Uterus (tissue), 4 donors: ENCODE results near the gene ECHS1. TPM values are rescaled to one million over a fixed set of nuclear protein-coding genes. Genes with fewer than 3 reads are reported as not detected.

Source experiments
- DNase-seq, 2 donors: peaks; one replicate each; pipeline ENCODE4 v3.0.0-alpha.2; 2019 to 2020
- H3K27ac ChIP-seq, 2 donors: fragments of 200-600 bp; sonication (generic); 1 replicate in 1 of 2; 2 replicates in 1 of 2; pipeline ENCODE4 v1.5.1; 2016 to 2018
- H3K27me3 ChIP-seq, 2 donors: fragments of 200-600 bp; sonication (generic); one replicate each; pipeline ENCODE4 v1.5.1; 2018 to 2019; ENCODE audit warnings: control low read depth in 1 of 2
- H3K36me3 ChIP-seq, 2 donors: fragments of 200-600 bp; sonication (generic); one replicate each; pipeline ENCODE4 v1.5.1; 2019; ENCODE audit warnings: control low read depth in 1 of 2
- H3K4me1 ChIP-seq, 2 donors: fragments of 200-600 bp; sonication (generic); one replicate each; pipeline ENCODE4 v1.5.1; 2018 to 2019; ENCODE audit warnings: control low read depth in 1 of 2
- H3K4me3 ChIP-seq, 2 donors: fragments of 200-600 bp; sonication (generic); 1 replicate in 1 of 2; 2 replicates in 1 of 2; pipeline ENCODE4 v1.5.1; 2018 to 2019; ENCODE audit warnings: mild to moderate bottlenecking in 1 of 2
- H3K9me3 ChIP-seq, 2 donors: fragments of 200-600 bp; sonication (generic); one replicate each; pipeline ENCODE4 v1.5.1; 2019; ENCODE audit warnings: control low read depth in 1 of 2
- POLR2A ChIP-seq, 2 donors: fragments of 450-650 bp; IDR thresholded peaks; one replicate each; pipeline ENCODE4 v1.6.1; 2016; ENCODE audit warnings: antibody characterized with exemption in 2 of 2, mild to moderate bottlenecking in 1 of 2, moderate library complexity in 1 of 2
- intact Hi-C: fragments of 100-400 bp; cut with DNase I; formaldehyde crosslinking; loops from one replicate; pipeline ENCODE4 v1.15.1; 2023; ENCODE audit warnings: low total_unique reads
- microRNA-seq: library from miRNA; unstranded; fragments of <30 nt; microRNA quantifications from one replicate; pipeline ENCODE4, GENCODE V29; 2016; ENCODE audit warnings: borderline microRNAs expressed, borderline replicate concordance
- small RNA-seq: library from RNA; depleted of rRNA; stranded (forward); fragments of <200 nt; gene quantifications from one replicate; pipeline ENCODE3, GENCODE V24; 2016
- total RNA-seq, 4 donors: library from RNA; depleted of rRNA in 3 of 4; stranded (reverse); fragments of >200 nt in 3 of 4; gene quantifications; one replicate each; pipeline versions ENCODE4 v1.1.0 to v1.2.4, GENCODE V29; 2014 to 2023
- TF ChIP-seq, protein P1 (sequence below), 4 experiments: fragments of 200-600 bp in 2 of 4; fragments of 450-650 bp in 2 of 4; sonication (generic) in 2 of 4; IDR thresholded peaks; one replicate each; pipeline ENCODE4 v1.5.1; 2016 to 2019; ENCODE audit warnings: antibody characterized with exemption in 4 of 4, mild to moderate bottlenecking in 2 of 4, moderate library complexity in 1 of 4
- donor health status: DM: yes; HTN: yes; CAD: no.

ECHS1 gene
- total RNA-seq, 4 donors from 2014 or later: 28.2 to 48.8 (median 45.1) TPM

DNA sequence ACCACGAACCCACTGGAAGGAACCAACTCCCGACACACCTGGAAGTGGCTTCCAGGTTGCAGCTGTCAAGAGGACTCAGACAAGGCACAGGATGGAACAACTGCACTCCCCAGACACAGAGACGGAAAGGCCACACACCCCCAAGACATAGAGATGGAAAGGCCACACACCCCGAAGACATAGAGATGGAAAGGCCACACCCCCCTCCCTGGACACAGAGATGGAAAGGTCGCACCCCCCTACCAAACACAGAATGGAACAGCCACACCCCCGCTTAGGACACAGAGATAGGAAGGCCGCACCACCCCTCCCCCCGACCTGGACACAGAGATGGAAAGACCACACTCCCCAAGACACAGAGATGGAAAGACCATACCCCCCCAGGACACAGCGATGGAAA, 56.9 kb downstream of the ECHS1 start:
- TF ChIP-seq, protein P1, sequence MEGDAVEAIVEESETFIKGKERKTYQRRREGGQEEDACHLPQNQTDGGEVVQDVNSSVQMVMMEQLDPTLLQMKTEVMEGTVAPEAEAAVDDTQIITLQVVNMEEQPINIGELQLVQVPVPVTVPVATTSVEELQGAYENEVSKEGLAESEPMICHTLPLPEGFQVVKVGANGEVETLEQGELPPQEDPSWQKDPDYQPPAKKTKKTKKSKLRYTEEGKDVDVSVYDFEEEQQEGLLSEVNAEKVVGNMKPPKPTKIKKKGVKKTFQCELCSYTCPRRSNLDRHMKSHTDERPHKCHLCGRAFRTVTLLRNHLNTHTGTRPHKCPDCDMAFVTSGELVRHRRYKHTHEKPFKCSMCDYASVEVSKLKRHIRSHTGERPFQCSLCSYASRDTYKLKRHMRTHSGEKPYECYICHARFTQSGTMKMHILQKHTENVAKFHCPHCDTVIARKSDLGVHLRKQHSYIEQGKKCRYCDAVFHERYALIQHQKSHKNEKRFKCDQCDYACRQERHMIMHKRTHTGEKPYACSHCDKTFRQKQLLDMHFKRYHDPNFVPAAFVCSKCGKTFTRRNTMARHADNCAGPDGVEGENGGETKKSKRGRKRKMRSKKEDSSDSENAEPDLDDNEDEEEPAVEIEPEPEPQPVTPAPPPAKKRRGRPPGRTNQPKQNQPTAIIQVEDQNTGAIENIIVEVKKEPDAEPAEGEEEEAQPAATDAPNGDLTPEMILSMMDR (IDR thresholded peaks at IDR 0.05): no peak
- no peak for TF ChIP-seq POLR2A (IDR thresholded peaks at IDR 0.05)
- Histone ChIP-seq H3K27ac (no peak overlapping the region), H3K9me3 (no peaks in the 10 kb centered on the region), H3K4me1 (no peaks in the 10 kb centered on the region), H3K36me3 (no peaks in the 10 kb centered on the region), H3K27me3 (no peaks in the 10 kb centered on the region), H3K4me3 (no peak overlapping the region)
- DNase-seq: no peak
- intact Hi-C loops: no loop called here

DNA sequence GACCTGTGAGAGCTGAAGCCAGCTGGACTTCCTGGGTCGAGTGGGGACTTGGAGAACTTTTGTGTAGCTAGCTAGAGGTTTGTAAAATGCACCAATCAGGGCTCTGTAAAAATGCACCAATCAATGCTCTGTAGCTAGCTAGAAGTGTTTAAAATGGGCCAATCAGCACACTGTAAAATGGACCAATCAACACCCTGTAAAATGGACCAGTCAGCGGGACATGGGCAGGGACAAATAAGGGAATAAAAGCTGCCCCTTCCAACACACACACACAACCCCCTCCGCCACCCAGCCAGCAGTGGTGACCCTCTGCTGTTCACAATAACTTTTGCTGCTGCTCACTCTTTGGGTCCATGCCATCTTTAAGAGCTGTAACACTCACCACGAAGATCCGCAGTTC, 57.3 kb downstream of the ECHS1 start:
- Histone ChIP-seq H3K27ac (peak overlapping the region in 1 of 2 donors; percentile 39), H3K9me3 (no peaks in the 10 kb centered on the region), H3K36me3 (no peaks in the 10 kb centered on the region), H3K4me3 (no peak overlapping the region), H3K4me1 (no peaks in the 10 kb centered on the region), H3K27me3 (no peaks in the 10 kb centered on the region)
- intact Hi-C loops: no loop called here
- DNase-seq: no peak
- no peak for TF ChIP-seq POLR2A (IDR thresholded peaks at IDR 0.05)
- TF ChIP-seq, protein P1 (IDR thresholded peaks at IDR 0.05): no peak

DNA sequence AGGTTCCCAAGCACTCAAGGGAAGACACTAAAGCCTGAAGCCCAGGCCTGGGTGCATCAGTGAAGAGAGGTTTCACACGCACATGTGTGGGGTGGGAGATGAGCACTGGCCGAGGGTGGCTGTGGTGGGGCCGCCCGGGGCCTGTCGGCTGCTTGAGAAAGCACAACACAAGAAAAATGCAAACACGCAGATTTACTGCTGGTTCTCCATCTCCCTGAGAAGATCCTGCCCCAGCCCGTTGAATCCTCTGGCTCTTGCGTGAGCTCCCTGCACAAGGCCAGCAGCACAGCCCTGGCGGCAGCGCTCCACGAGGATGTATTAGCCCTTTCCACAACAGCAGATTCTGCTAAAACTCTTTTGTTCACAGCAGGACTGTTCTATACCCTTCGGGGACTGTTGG, 58.2 kb downstream of the ECHS1 start:
- H3K36me3 ChIP-seq: no peaks in the 10 kb centered on the region
- peak overlapping the region; percentile 48 to 57 for H3K27ac ChIP-seq
- H3K4me3 ChIP-seq: no peak overlapping the region
- TF ChIP-seq, protein P1 (IDR thresholded peaks at IDR 0.05): no peak
- no peak for TF ChIP-seq POLR2A (IDR thresholded peaks at IDR 0.05)
- no peaks in the 10 kb centered on the region for H3K4me1 ChIP-seq
- no peaks in the 10 kb centered on the region for H3K9me3 ChIP-seq
- no peak for DNase-seq
- H3K27me3 ChIP-seq: no peaks in the 10 kb centered on the region
- intact Hi-C loops: no loop called here

DNA sequence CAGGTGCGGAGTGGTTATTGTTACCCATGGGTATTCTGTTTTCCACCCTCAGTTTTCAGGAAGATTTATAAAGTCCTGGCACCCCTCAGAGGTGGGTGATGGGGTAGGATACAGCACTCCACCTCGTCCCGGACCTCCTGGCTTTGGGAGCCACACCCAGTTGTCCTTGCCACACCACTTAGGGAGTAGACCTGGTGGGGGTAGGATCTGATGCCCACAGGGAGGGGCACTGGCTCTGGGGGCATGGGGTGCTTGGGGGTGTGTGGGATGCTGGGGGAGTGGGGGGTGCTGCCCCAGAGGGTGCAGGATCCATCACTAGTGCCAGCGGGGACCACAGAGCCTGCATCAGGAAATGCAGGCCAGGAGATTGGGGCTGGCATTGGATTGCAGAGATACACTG, 60.0 kb downstream of the ECHS1 start:
- Histone ChIP-seq H3K9me3 (no peaks in the 10 kb centered on the region), H3K27me3 (no peaks in the 10 kb centered on the region), H3K27ac (peak overlapping the region in 1 of 2 donors; percentile 48), H3K4me3 (no peak overlapping the region), H3K4me1 (no peaks in the 10 kb centered on the region), H3K36me3 (no peaks in the 10 kb centered on the region)
- intact Hi-C loops: no loop called here
- TF ChIP-seq, protein P1 (IDR thresholded peaks at IDR 0.05): no peak
- no peak for TF ChIP-seq POLR2A (IDR thresholded peaks at IDR 0.05)
- DNase-seq: no peak

DNA sequence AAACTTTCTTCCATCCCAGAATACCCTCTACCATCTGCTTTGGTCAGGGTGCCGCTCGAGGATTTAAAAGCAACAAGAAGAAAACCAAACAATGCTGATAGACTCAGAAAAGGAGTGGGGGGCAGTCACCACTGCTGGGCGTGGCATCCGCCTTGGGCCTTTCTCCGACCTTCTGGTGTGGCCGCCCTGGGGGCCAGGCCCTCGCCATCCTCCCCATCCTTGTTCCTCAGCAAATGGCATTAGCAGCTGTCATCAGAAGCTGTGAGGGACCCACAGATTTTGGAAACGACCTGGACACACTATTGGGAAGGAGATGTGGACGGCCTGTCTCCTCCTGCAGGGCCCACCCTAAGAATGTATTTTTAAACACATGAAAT, 60.4 kb downstream of the ECHS1 start:
- no peaks in the 10 kb centered on the region for H3K36me3 ChIP-seq
- no peak overlapping the region for H3K27ac ChIP-seq
- no peaks in the 10 kb centered on the region for H3K27me3 ChIP-seq
- H3K4me1 ChIP-seq: peaks cover 0 to 3% of the 10 kb centered on the region in 2 donors
- TF ChIP-seq POLR2A (IDR thresholded peaks at IDR 0.05): no peak
- TF ChIP-seq, protein P1 (IDR thresholded peaks at IDR 0.05): no peak
- no peak overlapping the region for H3K4me3 ChIP-seq
- no peak for DNase-seq
- H3K9me3 ChIP-seq: no peaks in the 10 kb centered on the region
- intact Hi-C loops: no loop called here

Small RNAs within 50 kb of the gene (microRNA-seq; reads per million reads assigned to microRNA genes)
- not detected for gene MIR3944

Small RNAs within 50 kb of the gene (small RNA-seq; reads per million reads assigned to genes)
- gene AL360181.4 (not detected), gene BANF1P2 (not detected), gene MIR3944 (not detected)

Other genes with a start within 250 kb of the ECHS1 start
- 10 to 100 TPM in 1 of 4 donors, 1 to 10 TPM in 2, under 1 TPM in 1; under 0.01 to 12.5 (median 5.3) TPM for gene KNDC1, start 213.1 kb downstream of the ECHS1 start, total RNA-seq
- not detected for gene UTF1, start 143.1 kb downstream of the ECHS1 start, total RNA-seq
- 1 to 10 TPM in 1 of 4 donors, under 1 TPM in 2, not detected in 1; 0.21 to 1.3 (median 0.51) TPM for gene VENTX, start 135.5 kb downstream of the ECHS1 start, total RNA-seq
- gene ADAM8, start 96.5 kb downstream of the ECHS1 start, total RNA-seq: 1 to 10 TPM in 3 of 4 donors, not detected in 1; 5.1 to 7.6 (median 5.9) TPM
- 10 to 100 TPM; 26.8 to 61.9 (median 44.4) TPM for gene TUBGCP2, start 64.5 kb downstream of the ECHS1 start, total RNA-seq
- gene ZNF511, start 64.4 kb downstream of the ECHS1 start, total RNA-seq: 10 to 100 TPM; 23.1 to 45.5 (median 30.0) TPM
- gene CALY, start 36.5 kb downstream of the ECHS1 start, total RNA-seq: under 1 TPM in 1 of 4 donors, not detected in 3; 0.69 TPM
- gene PRAP1, start 26.0 kb downstream of the ECHS1 start, total RNA-seq: not detected
- 10 to 100 TPM in 1 of 4 donors, 1 to 10 TPM in 2, not detected in 1; 2.6 to 13.8 (median 2.9) TPM for gene FUOM, start 15.3 kb downstream of the ECHS1 start, total RNA-seq
- gene PAOX, start 5.9 kb upstream of the ECHS1 start, total RNA-seq: 1 to 10 TPM; 2.0 to 9.3 (median 6.7) TPM
- gene MTG1, start 20.8 kb upstream of the ECHS1 start, total RNA-seq: 10 to 100 TPM; 14.6 to 50.1 (median 32.6) TPM
- under 1 TPM in 1 of 4 donors, not detected in 3; 0.62 TPM for gene SPRN, start 51.3 kb upstream of the ECHS1 start, total RNA-seq
- 1 to 10 TPM; 1.8 to 9.5 (median 6.1) TPM for gene SCART1, start 80.6 kb upstream of the ECHS1 start, total RNA-seq
- gene CYP2E1, start 154.0 kb upstream of the ECHS1 start, total RNA-seq: 1 to 10 TPM in 2 of 4 donors, under 1 TPM in 2; 0.29 to 6.9 (median 1.1) TPM
- gene SYCE1, start 192.2 kb upstream of the ECHS1 start, total RNA-seq: 1 to 10 TPM in 1 of 4 donors, not detected in 3; 1.0 TPM